Esophagus muscularis mucosa (tissue), 4 donors: ENCODE data around the gene MRC2. TPM values are rescaled to one million over a fixed set of nuclear protein-coding genes. Genes with fewer than 3 reads are reported as not detected.

Source experiments
- DNase-seq: peaks from one replicate; pipeline ENCODE4 v3.0.0-alpha.2; 2017; ENCODE audit errors: extremely low spot score
- H3K27ac ChIP-seq, 4 donors: fragments of 200-600 bp; sonication (generic); replicated peaks in 1 of 4; 1 replicate in 3 of 4; 2 replicates in 1 of 4; pipeline ENCODE4 v1.5.1; 2016 to 2019; ENCODE audit warnings: mild to moderate bottlenecking in 1 of 4
- H3K27me3 ChIP-seq, 4 donors: fragments of 200-600 bp; sonication (generic); one replicate each; pipeline versions ENCODE4 v1.5.1 to v1.6.0; 2016 to 2019
- H3K36me3 ChIP-seq, 4 donors: fragments of 200-600 bp; sonication (generic); one replicate each; pipeline ENCODE4 v1.5.1; 2016 to 2019
- H3K4me1 ChIP-seq, 4 donors: fragments of 200-600 bp; sonication (generic); one replicate each; pipeline ENCODE4 v1.5.1; 2016 to 2019
- H3K4me3 ChIP-seq, 4 donors: fragments of 200-600 bp; sonication (generic); 1 replicate in 2 of 4; 2 replicates in 2 of 4; pipeline ENCODE4 v1.5.1; 2016 to 2019; ENCODE audit warnings: mild to moderate bottlenecking in 4 of 4, moderate library complexity in 1 of 4
- H3K9me3 ChIP-seq, 4 donors: fragments of 200-600 bp; sonication (generic); 1 replicate in 3 of 4; 2 replicates in 1 of 4; pipeline ENCODE4 v1.5.1; 2016 to 2019
- EP300 ChIP-seq: sonication (generic); formaldehyde crosslinking; IDR thresholded peaks from one replicate; pipeline ENCODE4 v1.6.1; 2017; ENCODE audit warnings: antibody characterized with exemption
- POLR2A ChIP-seq: fragments of 450-650 bp; IDR thresholded peaks from one replicate; pipeline ENCODE4 v1.6.1; 2017; ENCODE audit warnings: antibody characterized with exemption, moderate library complexity, mild to moderate bottlenecking, low read depth
- POLR2AphosphoS5 ChIP-seq, 2 donors: sonication (generic); formaldehyde crosslinking; IDR thresholded peaks; one replicate each; pipeline ENCODE4 v1.6.1; 2017; ENCODE audit warnings: antibody characterized with exemption in 2 of 2
- WGBS: methylation state at CpG from one replicate; pipeline ENCODE4 v1.1.5; 2018; 5-methylcytosine and 5-hydroxymethylcytosine counted together
- intact Hi-C: fragments of 100-400 bp; cut with DNase I; formaldehyde crosslinking; loops from one replicate; pipeline ENCODE4 v1.15.1; 2023
- total RNA-seq, 4 donors: library from RNA; depleted of rRNA; stranded (reverse); fragments of >200 nt; gene quantifications; one replicate each; pipeline versions ENCODE4 v1.1.0 to v1.2.1, GENCODE V29; 2016
- TF ChIP-seq, protein P1 (sequence below), 3 experiments: fragments of 200-600 bp in 2 of 3; fragments of 450-650 bp in 1 of 3; sonication (generic) in 2 of 3; IDR thresholded peaks; one replicate each; pipeline ENCODE4 v1.5.1; 2017 to 2019; ENCODE audit warnings: antibody characterized with exemption in 3 of 3, mild to moderate bottlenecking in 2 of 3, moderate library complexity in 1 of 3

MRC2 gene
- total RNA-seq, 4 donors from 2014 or later, result 31.0 to 57.7 (median 40.4) TPM

DNA sequence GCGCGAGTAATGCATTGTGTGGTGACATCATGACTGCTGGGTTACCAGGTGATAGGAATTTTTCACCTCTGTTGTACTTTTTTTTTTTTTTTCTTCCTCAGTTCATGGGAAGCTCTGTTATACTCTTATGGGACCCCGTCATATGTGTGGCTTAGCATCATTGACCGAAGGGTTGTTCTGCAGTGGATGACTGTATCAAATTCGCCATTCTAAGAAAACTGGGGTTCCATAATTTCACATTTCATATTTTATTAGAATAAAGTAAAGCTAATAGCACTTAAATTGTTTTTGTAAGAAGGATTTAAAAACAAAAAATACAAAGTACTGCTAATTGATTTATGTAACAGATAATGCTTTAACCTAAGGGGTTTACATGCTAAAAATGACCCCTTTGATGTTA, 32.0 kb upstream of the MRC2 start:
- peaks cover 25 to 84% (median 67%) of the 10 kb centered on the region in 4 donors for H3K36me3 ChIP-seq
- no peak for DNase-seq
- no peak overlapping the region for H3K4me3 ChIP-seq
- no peak overlapping the region for H3K27ac ChIP-seq
- intact Hi-C loops, result no loop called here
- 98% methylated on average over 5 of the region's 5 CpGs for WGBS
- H3K4me1 ChIP-seq, result no peaks in the 10 kb centered on the region
- H3K27me3 ChIP-seq, result no peaks in the 10 kb centered on the region
- TF ChIP-seq, protein P1, sequence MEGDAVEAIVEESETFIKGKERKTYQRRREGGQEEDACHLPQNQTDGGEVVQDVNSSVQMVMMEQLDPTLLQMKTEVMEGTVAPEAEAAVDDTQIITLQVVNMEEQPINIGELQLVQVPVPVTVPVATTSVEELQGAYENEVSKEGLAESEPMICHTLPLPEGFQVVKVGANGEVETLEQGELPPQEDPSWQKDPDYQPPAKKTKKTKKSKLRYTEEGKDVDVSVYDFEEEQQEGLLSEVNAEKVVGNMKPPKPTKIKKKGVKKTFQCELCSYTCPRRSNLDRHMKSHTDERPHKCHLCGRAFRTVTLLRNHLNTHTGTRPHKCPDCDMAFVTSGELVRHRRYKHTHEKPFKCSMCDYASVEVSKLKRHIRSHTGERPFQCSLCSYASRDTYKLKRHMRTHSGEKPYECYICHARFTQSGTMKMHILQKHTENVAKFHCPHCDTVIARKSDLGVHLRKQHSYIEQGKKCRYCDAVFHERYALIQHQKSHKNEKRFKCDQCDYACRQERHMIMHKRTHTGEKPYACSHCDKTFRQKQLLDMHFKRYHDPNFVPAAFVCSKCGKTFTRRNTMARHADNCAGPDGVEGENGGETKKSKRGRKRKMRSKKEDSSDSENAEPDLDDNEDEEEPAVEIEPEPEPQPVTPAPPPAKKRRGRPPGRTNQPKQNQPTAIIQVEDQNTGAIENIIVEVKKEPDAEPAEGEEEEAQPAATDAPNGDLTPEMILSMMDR (IDR thresholded peaks at IDR 0.05), result no peak
- no peak for TF ChIP-seq POLR2AphosphoS5 (IDR thresholded peaks at IDR 0.05)
- TF ChIP-seq POLR2A, result no peak
- no peak for TF ChIP-seq EP300
- H3K9me3 ChIP-seq, result no peaks in the 10 kb centered on the region

DNA sequence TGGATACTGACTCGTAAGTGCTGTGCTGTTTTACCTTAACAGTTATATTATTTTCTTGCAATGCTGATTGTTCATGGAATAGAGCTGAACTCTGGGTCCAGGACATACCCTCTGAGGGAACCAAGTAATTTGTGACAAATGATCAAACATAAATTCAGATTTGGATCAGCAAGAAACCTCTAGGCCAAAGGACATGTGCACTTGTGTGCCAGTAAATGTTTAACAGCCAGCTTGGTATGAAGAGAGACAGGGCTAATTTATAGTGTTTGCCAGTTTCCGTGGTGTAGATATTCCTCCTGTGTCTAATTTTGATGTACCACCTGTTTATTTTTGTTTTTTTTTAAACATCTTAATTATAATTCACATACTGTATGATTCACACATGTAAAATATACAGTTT, 30.8 kb upstream of the MRC2 start:
- H3K36me3 ChIP-seq, result peaks cover 29 to 84% (median 73%) of the 10 kb centered on the region in 4 donors
- no peak for DNase-seq
- 95% methylated on average over 2 of the region's 2 CpGs for WGBS
- H3K27me3 ChIP-seq, result no peaks in the 10 kb centered on the region
- no peak for TF ChIP-seq EP300
- no peak for TF ChIP-seq POLR2AphosphoS5 (IDR thresholded peaks at IDR 0.05)
- TF ChIP-seq POLR2A, result no peak
- TF ChIP-seq, protein P1 (IDR thresholded peaks at IDR 0.05), result no peak
- no peaks in the 10 kb centered on the region for H3K9me3 ChIP-seq
- no peaks in the 10 kb centered on the region for H3K4me1 ChIP-seq
- no peak overlapping the region for H3K4me3 ChIP-seq
- intact Hi-C loops, result no loop called here
- H3K27ac ChIP-seq, result no peak overlapping the region

DNA sequence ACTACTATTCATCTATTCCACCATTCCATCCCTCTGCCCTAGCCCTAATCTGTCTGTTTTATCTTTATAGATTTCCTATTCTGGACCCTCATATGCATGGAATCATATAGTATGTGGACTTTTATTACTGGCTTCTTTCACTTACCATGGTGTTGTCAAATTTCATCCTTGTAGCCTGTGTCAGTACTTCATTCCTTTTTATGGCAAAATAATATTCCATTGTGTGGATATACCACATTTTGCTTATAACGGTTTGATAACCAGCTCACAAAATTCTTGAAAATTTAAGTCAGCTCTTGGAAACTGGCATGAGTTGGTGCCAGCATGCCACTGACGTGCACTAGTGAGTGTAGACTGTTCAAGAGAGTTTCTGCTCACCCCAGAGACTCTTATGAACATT, 30.3 kb upstream of the MRC2 start:
- H3K27ac ChIP-seq, result no peak overlapping the region
- WGBS, result 98% methylated on average over 2 of the region's 2 CpGs
- intact Hi-C loops, result no loop called here
- peaks cover 34 to 84% (median 75%) of the 10 kb centered on the region in 4 donors for H3K36me3 ChIP-seq
- H3K4me3 ChIP-seq, result no peak overlapping the region
- DNase-seq, result no peak
- TF ChIP-seq EP300 (no peak), POLR2AphosphoS5 (IDR thresholded peaks at IDR 0.05) (no peak), POLR2A (no peak)
- TF ChIP-seq, protein P1 (IDR thresholded peaks at IDR 0.05), result no peak
- H3K4me1 ChIP-seq, result no peaks in the 10 kb centered on the region
- no peaks in the 10 kb centered on the region for H3K27me3 ChIP-seq
- H3K9me3 ChIP-seq, result no peaks in the 10 kb centered on the region

DNA sequence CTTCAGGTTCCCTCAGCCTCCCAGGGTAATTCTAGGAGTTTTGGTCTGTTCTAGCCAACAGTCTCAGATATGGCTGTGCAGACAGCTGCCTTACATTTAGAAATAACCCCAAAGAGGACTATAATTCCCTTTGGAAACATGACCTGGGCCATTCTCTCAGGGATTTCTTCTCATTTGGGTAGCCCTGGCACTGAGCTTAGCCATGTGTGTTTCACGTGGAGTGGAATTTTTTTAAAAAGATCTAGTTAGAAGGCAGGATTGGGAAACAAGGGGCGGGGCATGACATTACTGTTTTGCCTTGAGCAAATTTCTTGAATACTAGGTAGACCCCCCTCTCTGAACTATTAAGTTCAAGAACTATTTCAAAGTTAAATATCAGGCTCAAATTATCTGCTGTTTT, 29.6 kb upstream of the MRC2 start:
- Histone ChIP-seq H3K9me3 (no peaks in the 10 kb centered on the region), H3K27me3 (no peaks in the 10 kb centered on the region), H3K36me3 (peaks cover 37 to 84% (median 76%) of the 10 kb centered on the region in 4 donors), H3K4me1 (no peaks in the 10 kb centered on the region), H3K4me3 (no peak overlapping the region), H3K27ac (no peak overlapping the region)
- TF ChIP-seq, protein P1 (IDR thresholded peaks at IDR 0.05), result no peak
- TF ChIP-seq EP300 (no peak), POLR2AphosphoS5 (IDR thresholded peaks at IDR 0.05) (no peak), POLR2A (no peak)
- intact Hi-C loops, result no loop called here
- no peak for DNase-seq
- WGBS, result 86% methylated on average over 2 of the region's 2 CpGs

DNA sequence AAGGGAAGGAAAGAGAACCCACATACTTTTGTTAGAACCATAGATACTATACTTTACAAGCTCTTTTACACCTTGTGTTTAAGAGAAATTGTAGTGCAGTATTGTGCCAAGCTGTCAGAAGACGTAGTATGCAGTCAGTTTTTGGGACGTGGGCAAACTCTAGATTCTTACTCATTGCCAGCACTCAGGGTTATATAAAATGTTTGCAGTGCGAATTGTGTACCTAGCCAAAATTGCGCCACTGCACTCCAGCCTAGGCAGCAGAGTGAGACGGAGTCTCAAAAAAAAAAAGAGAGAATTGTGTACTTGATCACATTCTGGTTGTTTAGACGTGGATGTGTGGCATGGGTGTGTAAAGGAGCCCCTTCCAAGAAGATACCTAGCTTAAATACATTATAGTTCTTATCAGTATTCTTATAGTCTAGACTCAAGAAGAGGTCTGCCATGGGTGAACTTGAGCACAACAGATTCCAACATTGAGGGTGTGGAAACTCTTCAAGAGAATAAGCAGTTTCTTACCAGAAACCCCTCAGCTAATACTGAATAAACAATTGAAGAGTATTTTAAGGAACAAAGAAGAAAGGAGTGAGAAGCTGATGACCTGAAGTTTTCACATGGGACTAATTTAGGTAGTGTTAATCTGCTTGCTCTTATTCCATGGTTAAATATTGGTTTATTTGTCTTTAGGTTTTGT, 27.4 kb upstream of the MRC2 start:
- H3K4me3 ChIP-seq, result no peak overlapping the region
- no peaks in the 10 kb centered on the region for H3K4me1 ChIP-seq
- TF ChIP-seq POLR2AphosphoS5 (IDR thresholded peaks at IDR 0.05) (no peak), POLR2A (no peak), EP300 (no peak)
- TF ChIP-seq, protein P1 (IDR thresholded peaks at IDR 0.05), result no peak
- 95% methylated on average over 6 of the region's 6 CpGs for WGBS
- intact Hi-C loops, result no loop called here
- peaks cover 39 to 96% (median 78%) of the 10 kb centered on the region in 4 donors for H3K36me3 ChIP-seq
- no peaks in the 10 kb centered on the region for H3K27me3 ChIP-seq
- no peaks in the 10 kb centered on the region for H3K9me3 ChIP-seq
- no peak for DNase-seq
- no peak overlapping the region for H3K27ac ChIP-seq
